HG02798 (cell line): ENCODE measurements around the gene TMEM181.

Source experiments
- ATAC-seq: cut with Tn5 transposase; IDR thresholded peaks from one replicate; pipeline ENCODE4 v1.9.1; 2021; ENCODE audit warnings: mild to moderate bottlenecking; ENCODE audit not compliant: unreplicated experiment, poor library complexity

Gene TMEM181

GRCh38 chr6:158561321-158561884, 1.5 kb downstream of the TMEM181 start:
- no peak for ATAC-seq

- ATAC-seq = no peak
Observed at GRCh38 chr6:158561938-158562337, 2.0 kb downstream of the TMEM181 start.

GRCh38 chr6:158564243-158565121, 4.6 kb downstream of the TMEM181 start:
- no peak for ATAC-seq

DNA sequence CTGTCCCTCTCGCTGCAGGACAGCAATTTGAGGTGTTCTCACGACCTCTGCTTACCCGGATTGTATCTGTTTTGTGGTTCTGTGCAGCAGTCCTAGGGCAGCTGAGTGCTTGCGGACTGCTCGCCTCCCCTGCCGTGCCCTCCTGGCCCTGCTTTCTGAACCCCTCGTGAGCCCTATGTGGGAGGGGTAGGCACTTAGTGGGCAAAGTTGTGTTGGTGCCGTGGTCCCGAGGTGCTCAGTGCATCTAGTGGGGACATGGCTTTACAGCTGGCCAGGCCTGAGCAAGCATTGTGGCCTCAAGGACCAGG, 5.2 kb downstream of the TMEM181 start:
- ATAC-seq = no peak

- ATAC-seq = no peak
Observed at GRCh38 chr6:158565482-158566040, 5.7 kb downstream of the TMEM181 start.

DNA sequence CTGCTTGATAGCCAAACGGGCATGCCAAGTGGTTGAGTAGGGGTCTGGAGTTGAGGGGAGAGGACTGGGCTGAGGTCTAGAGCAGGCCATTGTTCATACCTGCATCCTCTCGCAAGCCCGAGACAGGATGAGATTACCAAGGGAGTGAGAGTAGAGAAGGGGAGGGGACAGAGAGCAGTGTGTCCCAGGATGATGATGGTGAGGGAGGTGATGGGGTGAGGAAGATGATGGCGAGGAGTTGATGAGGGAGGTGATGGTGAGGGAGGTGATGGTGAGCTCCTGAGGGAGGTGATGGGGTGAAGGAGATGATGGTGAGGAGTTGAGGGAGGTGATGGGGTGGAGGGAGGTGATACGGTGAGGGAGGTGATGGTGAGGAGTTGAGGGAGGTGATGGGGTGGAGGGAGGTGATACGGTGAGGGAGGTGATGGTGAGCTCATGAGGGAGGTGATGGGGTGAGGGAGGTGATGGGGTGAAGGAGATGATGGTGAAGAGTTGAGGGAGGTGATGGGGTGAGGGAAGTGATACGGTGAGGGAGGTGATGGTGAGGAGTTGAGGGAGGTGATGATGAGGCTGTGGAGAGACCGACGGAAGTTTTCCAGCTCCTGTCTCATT, 6.4 kb downstream of the TMEM181 start:
- ATAC-seq = no peak

GRCh38 chr6:158567152-158567551, 7.3 kb downstream of the TMEM181 start:
- ATAC-seq = no peak

DNA sequence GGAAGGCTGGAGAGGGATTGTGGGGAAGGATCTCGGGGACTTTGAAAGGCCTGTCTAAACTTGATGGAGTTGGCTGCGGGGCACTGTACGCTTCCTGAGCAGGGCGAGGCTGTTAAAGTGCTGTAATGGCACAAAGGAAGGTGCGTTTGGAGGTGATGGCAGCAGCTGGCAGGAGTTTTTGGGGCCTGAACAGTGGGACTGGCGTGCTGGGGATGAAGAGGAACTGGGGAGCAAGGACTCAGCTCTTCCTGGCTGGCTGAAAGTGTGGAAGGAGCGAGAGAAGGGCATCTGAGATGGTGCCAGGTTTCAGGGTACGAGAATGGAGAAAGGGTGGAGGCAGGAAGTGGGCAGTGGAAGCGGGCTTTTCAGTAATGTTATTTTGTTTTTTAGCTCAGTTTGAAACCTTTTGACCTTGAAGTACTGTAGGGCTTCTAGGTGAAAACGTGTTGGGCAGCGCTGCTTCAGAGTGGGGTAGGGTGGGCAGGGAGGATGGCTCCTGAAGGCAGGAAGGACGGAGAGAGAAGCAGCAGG, 8.0 kb downstream of the TMEM181 start:
- ATAC-seq = no peak

DNA sequence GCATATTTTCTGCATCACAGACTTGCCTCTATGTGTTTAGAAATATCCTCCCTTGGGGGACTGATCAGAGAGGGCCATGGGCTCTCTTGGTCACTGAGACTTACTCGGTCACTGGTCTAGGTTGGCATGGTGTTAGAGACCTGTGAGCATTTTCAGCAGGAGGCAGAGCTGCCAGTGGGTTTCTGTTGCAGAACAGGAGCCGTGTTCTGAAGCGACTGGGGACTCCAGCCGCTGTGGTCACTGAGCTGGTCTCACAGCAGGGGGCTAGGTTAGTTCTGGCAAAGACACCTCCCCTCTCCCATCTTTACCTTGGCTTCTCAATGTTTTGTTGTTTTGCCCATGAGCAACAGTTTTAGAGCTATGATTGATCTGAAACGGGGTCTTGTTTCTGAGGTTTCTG, 8.7 kb downstream of the TMEM181 start:
- no peak for ATAC-seq

GRCh38 chr6:158569036-158569435, 9.1 kb downstream of the TMEM181 start:
- no peak for ATAC-seq

DNA sequence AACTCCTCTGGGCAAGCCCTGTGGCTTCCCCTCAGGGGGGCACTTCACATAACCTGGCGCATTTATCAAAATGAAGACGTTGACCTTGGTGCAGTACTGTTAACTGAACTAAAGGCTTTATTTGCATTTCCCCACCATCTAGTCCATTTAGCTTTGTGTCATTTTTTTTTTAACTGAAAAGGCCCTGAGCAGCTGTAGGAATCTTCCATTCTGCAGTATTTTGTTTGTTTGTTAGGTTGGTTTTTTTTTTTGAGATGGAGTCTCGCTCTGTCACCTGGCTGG, 10.7 kb downstream of the TMEM181 start:
- ATAC-seq = no peak

DNA sequence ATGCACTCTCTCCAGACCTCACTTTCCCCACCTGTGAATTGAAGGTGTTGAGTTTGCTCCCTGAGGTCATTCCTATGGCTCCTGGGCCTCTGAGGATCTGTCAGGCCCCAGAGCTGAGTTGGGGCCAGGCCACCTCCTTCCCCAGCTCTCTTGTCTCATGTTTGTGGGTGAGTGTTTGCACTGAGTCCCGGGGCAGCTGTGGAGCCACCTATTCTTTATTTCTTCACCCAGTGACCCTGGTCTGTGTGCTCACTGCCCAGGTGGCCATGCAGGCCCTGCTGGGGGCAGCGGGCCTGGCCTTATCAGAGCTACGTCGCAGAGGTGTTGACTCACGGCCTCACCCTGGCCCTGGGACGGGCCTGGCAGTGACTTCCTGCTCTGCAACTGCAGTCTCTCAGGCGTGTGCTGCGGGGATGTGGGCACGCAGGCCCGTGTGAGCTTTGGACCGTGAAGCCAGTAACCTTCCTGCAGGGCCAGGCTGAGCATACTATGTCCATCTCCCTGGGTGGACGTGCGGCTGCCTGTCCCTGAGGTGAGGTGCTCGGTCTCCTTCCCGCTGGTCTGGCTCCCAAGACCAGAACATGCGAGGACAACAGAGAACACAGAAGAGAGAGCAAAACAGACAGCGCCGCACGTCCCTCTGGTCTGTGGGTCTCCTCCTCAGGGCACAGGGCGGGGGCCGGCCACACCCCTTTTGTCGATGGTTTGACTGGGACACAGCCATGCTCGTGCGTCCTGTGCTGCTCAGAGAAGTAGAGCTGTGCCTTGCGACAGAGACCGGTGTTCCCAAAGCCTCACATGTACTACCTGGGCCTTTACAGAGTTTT, 12.1 kb downstream of the TMEM181 start:
- ATAC-seq = no peak

DNA sequence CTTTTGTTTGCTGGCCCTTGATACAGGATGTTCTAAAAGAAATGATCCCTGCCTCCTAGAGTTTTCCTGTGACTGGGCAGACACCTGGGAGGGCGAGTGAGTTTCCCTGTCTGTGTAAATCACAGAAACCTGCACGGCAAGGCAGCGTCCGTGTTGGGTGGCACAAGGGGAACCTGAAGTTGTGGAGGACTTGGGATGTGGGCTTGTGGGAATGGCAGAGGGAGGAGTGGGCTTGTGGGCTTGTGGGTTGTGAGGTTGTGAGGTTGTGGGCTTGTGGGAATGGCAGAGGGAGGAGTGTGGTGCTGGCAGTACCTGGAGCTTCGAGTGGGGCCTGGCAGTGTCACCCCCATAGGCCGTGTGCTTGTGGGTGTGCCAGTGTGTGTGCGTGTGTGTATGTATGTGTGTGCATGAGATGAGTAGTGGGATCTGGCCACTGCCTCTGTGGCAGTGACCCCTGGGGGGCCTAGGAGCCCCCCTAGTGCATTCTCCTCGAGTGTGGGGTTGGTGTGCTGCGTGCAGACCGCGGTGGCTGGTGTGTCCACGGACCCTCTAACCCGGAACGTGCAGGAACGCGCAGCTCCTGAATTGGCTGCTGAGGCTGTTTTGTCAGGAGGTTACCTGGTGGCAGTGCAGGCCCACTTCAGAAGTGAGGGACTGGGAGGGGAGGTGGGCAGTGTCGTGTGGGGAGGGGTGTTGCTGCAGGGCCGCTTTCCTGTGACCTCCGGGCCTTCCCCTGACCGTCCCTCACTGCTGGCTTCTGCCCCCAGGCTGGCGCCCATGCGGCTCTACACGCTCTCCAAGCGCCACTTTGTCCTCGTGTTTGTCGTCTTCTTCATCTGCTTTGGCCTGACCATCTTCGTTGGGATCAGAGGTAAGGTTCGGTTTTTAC, 13.0 kb downstream of the TMEM181 start:
- ATAC-seq = no peak

DNA sequence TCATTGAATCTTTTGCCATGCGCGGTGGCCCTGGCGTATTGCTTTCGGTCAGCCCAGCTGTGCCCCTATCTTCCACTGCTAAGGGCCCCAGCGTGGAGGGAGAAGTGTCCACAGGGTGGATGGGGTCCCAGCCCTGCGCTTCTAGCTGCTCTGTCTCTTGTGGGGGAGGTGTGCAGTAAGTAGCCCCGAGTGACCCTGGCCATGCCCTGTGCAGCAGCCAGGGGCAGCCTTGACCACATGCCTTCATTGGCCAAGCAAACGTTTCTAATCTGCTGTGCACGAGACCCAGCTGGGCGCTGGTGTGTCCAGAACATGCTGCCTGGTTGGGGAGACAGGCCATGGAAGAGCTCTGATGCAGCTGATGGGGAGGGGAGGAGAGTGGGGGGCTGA, 13.6 kb downstream of the TMEM181 start:
- no peak for ATAC-seq

DNA sequence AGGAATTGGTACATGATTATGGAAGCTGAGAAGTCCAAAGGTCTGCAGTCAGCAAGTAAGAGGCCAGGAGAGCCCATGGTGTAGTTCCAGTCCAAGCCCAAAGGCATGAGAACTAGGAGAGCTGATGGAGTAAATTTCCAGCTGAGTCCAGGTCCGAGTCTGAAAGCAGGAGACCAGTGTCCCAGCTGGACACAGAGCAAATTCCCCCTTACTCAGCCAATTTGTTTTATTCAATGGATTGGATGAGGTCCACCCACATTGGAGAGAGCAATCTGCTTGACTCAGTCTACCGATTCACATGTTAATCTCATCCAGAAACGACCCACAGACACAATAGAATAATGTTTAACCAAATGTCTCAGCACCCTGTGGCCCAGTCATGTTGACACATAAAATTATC, 14.9 kb downstream of the TMEM181 start:
- no peak for ATAC-seq

DNA sequence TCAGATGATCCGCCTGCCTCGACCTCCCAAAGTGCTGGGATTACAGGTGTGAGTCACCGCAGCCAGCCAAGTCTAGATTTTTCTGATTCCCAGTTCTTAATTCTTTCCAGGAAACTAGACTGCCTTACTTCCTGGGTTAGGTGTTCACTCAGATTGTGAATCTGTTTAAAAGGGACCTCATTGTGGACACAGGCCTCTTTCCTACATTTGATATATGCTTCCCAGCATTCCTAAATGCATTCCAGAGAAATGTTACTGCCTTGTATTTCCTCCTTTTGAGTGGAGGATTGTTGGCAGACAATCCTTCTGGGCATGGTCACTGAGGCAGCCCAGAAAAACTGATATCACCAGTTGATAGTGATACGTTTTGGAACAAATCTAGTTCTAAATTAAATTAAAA, 15.7 kb downstream of the TMEM181 start:
- no peak for ATAC-seq

- no peak for ATAC-seq
Observed at GRCh38 chr6:158584236-158584651, 24.4 kb downstream of the TMEM181 start.

- ATAC-seq = no peak
Observed at GRCh38 chr6:158586652-158587051, 26.8 kb downstream of the TMEM181 start.

GRCh38 chr6:158589366-158589765, 29.5 kb downstream of the TMEM181 start:
- no peak for ATAC-seq
